HUES48 (cell line): ENCODE measurements around the gene TUBA1C.

Source experiments
- H3K27ac ChIP-seq: one replicate; pipeline ENCODE4 v1.7.0; 2013; ENCODE audit warnings: low read depth, low read length, inconsistent platforms
- H3K27me3 ChIP-seq: 2 replicates; pipeline ENCODE4 v1.6.1; 2013; ENCODE audit warnings: mild to moderate bottlenecking, low read length; ENCODE audit not compliant: control insufficient read depth, insufficient read depth
- H3K36me3 ChIP-seq: 2 replicates; pipeline ENCODE4 v1.6.1; 2013; ENCODE audit warnings: low read length; ENCODE audit not compliant: control insufficient read depth, insufficient read depth
- H3K4me1 ChIP-seq: 2 replicates; pipeline ENCODE4 v1.6.1; 2013; ENCODE audit warnings: mild to moderate bottlenecking, low read length; ENCODE audit not compliant: control insufficient read depth, insufficient read depth
- H3K4me3 ChIP-seq: 2 replicates; pipeline ENCODE4 v1.5.1; 2013; ENCODE audit warnings: mild to moderate bottlenecking, low read depth, low read length
- H3K9ac ChIP-seq: 2 replicates; pipeline ENCODE4 v1.6.1; 2013; ENCODE audit warnings: mild to moderate bottlenecking, low read depth, low read length, moderate library complexity
- H3K9me3 ChIP-seq: 2 replicates; pipeline ENCODE4 v1.6.1; 2013; ENCODE audit warnings: low read length; ENCODE audit not compliant: control insufficient read depth, insufficient read depth

The TUBA1C gene

GRCh38 chr12:49264873-49265792, at the start of gene TUBA1C:
Gene TUBA1C, plus strand, starts transcription at chr12:49265082. Its CDS starts 100 bp downstream, at chr12:49265182.
- Histone ChIP-seq H3K27me3 (no peaks in the 10 kb centered on the region), H3K4me1 (peaks cover 24% of the 10 kb centered on the region), H3K27ac (peak within 1 kb of the TSS; percentile 96), H3K9ac (peak within 1 kb of the TSS; percentile 97), H3K36me3 (peaks cover 36% of the 10 kb centered on the region), H3K4me3 (peak within 1 kb of the TSS; percentile 97), H3K9me3 (no peaks in the 10 kb centered on the region)

GRCh38 chr12:49219417-49220026, 45.4 kb upstream of the TUBA1C start:
- no peaks in the 10 kb centered on the region for H3K9me3 ChIP-seq
- no peaks in the 10 kb centered on the region for H3K36me3 ChIP-seq
- peaks cover 8% of the 10 kb centered on the region; the same call in 1 of the 2 replicates for H3K4me1 ChIP-seq
- no peak overlapping the region for H3K9ac ChIP-seq
- H3K4me3 ChIP-seq: no peak overlapping the region
- no peaks in the 10 kb centered on the region for H3K27me3 ChIP-seq
- H3K27ac ChIP-seq: no peak overlapping the region

GRCh38 chr12:49220972-49221371, 43.9 kb upstream of the TUBA1C start:
- Histone ChIP-seq H3K36me3 (no peaks in the 10 kb centered on the region), H3K9ac (no peak overlapping the region), H3K27me3 (no peaks in the 10 kb centered on the region), H3K27ac (no peak overlapping the region), H3K9me3 (no peaks in the 10 kb centered on the region), H3K4me1 (no peaks in the 10 kb centered on the region), H3K4me3 (no peak overlapping the region)

- Histone ChIP-seq H3K27ac (no peak overlapping the region), H3K9ac (no peak overlapping the region), H3K4me1 (no peaks in the 10 kb centered on the region), H3K9me3 (no peaks in the 10 kb centered on the region), H3K4me3 (no peak overlapping the region), H3K27me3 (no peaks in the 10 kb centered on the region), H3K36me3 (no peaks in the 10 kb centered on the region)
Observed at GRCh38 chr12:49223122-49223521, 41.8 kb upstream of the TUBA1C start.

- no peaks in the 10 kb centered on the region for H3K9me3 ChIP-seq
- H3K27ac ChIP-seq: no peak overlapping the region
- H3K4me3 ChIP-seq: no peak overlapping the region
- H3K9ac ChIP-seq: no peak overlapping the region
- no peaks in the 10 kb centered on the region for H3K36me3 ChIP-seq
- H3K4me1 ChIP-seq: no peaks in the 10 kb centered on the region
- H3K27me3 ChIP-seq: no peaks in the 10 kb centered on the region
Observed at GRCh38 chr12:49223590-49224369, 41.1 kb upstream of the TUBA1C start.

- Histone ChIP-seq H3K9ac (no peak overlapping the region), H3K4me3 (no peak overlapping the region), H3K36me3 (no peaks in the 10 kb centered on the region), H3K4me1 (no peaks in the 10 kb centered on the region), H3K27me3 (no peaks in the 10 kb centered on the region), H3K9me3 (no peaks in the 10 kb centered on the region), H3K27ac (no peak overlapping the region)
Observed at GRCh38 chr12:49225576-49226166, 39.2 kb upstream of the TUBA1C start.

GRCh38 chr12:49227713-49228112, 37.2 kb upstream of the TUBA1C start:
- Histone ChIP-seq H3K27ac (no peak overlapping the region), H3K9me3 (no peaks in the 10 kb centered on the region), H3K36me3 (no peaks in the 10 kb centered on the region), H3K4me3 (no peak overlapping the region), H3K27me3 (no peaks in the 10 kb centered on the region), H3K9ac (no peak overlapping the region), H3K4me1 (peaks cover 9% of the 10 kb centered on the region)

GRCh38 chr12:49228653-49229052, 36.2 kb upstream of the TUBA1C start:
- Histone ChIP-seq H3K4me1 (peaks cover 19% of the 10 kb centered on the region), H3K4me3 (no peak overlapping the region), H3K27ac (no peak overlapping the region), H3K27me3 (peaks cover 7% of the 10 kb centered on the region), H3K9me3 (no peaks in the 10 kb centered on the region), H3K9ac (no peak overlapping the region), H3K36me3 (no peaks in the 10 kb centered on the region)

GRCh38 chr12:49230176-49230804, 34.6 kb upstream of the TUBA1C start:
- Histone ChIP-seq H3K27ac (no peak overlapping the region), H3K36me3 (no peaks in the 10 kb centered on the region), H3K27me3 (peaks cover 10% of the 10 kb centered on the region), H3K9me3 (no peaks in the 10 kb centered on the region), H3K4me1 (peaks cover 26% of the 10 kb centered on the region), H3K9ac (no peak overlapping the region), H3K4me3 (no peak overlapping the region)

GRCh38 chr12:49230805-49231194, 34.1 kb upstream of the TUBA1C start:
- Histone ChIP-seq H3K27ac (no peak overlapping the region), H3K27me3 (peaks cover 10% of the 10 kb centered on the region), H3K4me3 (no peak overlapping the region), H3K36me3 (no peaks in the 10 kb centered on the region), H3K9ac (no peak overlapping the region), H3K9me3 (no peaks in the 10 kb centered on the region), H3K4me1 (peaks cover 26% of the 10 kb centered on the region)
